Fibroblast of skin of back (primary cell): ENCODE results near the gene ANTXR1.

Experiments used
- DNase-seq: peaks from one replicate; pipeline ENCODE4 v3.0.0-alpha.2; 2013

Gene ANTXR1

GRCh38 chr2:69287544-69287943 is 274.6 kb downstream of the ANTXR1 start:
- DNase-seq: no peak

GRCh38 chr2:69288429-69288828 is 275.4 kb downstream of the ANTXR1 start:
- no peak for DNase-seq

- peak; percentile 38 for DNase-seq
Observed at GRCh38 chr2:69291004-69291650, 278.1 kb downstream of the ANTXR1 start.

- no peak for DNase-seq
Observed at GRCh38 chr2:69291721-69292120, 278.7 kb downstream of the ANTXR1 start.

GRCh38 chr2:69292256-69292655 is 279.3 kb downstream of the ANTXR1 start:
- peak; percentile 75 for DNase-seq

GRCh38 chr2:69296421-69296820 is 283.4 kb downstream of the ANTXR1 start:
- DNase-seq: no peak

GRCh38 chr2:69297216-69297615 is 284.2 kb downstream of the ANTXR1 start:
- no peak for DNase-seq

- DNase-seq: peak; percentile 98
Observed at GRCh38 chr2:69298261-69298660, 285.3 kb downstream of the ANTXR1 start.

GRCh38 chr2:69298862-69299261 is 285.9 kb downstream of the ANTXR1 start:
- DNase-seq: peak; percentile 80
